PC-3 (cell line): Measurements from ENCODE around the gene PRXL2A. TPM values are rescaled to one million over a fixed set of nuclear protein-coding genes. Genes with fewer than 3 reads are reported as not detected.

Source experiments
- ATAC-seq: fragments of 200-7000 bp; cut with Tn5 transposase; 2 replicates; pipeline ENCODE4 v1.9.1; 2020; ENCODE audit warnings: mild to moderate bottlenecking, moderate library complexity
- BruUV-seq: library from RNA; stranded (reverse); fragments of 400-500 nt; replicated peaks from 2 replicates; lab custom pipeline; 2021; lab: Mats Ljungman, UMichigan
- CTCF ChIA-PET: fragments of 300-600 bp; sonication (Branson Sonifier 250); formaldehyde crosslinking; loops from one replicate; lab custom pipeline; 2022; ENCODE audit warnings: antibody characterized with exemption; lab: Charles Lee
- POLR2A ChIA-PET: fragments of 300-600 bp; sonication (Branson Sonifier 250); formaldehyde crosslinking; loops from one replicate; lab custom pipeline; 2022; ENCODE audit warnings: antibody characterized with exemption; ENCODE audit not compliant: unreplicated experiment; lab: Charles Lee
- DNase-seq: peaks from one replicate; pipeline ENCODE4 v3.0.0-alpha.2; 2015
- H2AFZ ChIP-seq: fragments of 300-600 bp; sonication (generic); 2 replicates; pipeline ENCODE4 v1.6.0; 2016; ENCODE audit warnings: antibody characterized with exemption, low read length
- H3F3A ChIP-seq: fragments of 300-600 bp; sonication (generic); one replicate; pipeline ENCODE4 v1.6.0; 2017; ENCODE audit warnings: antibody characterized with exemption, low read length, control low read depth, mild to moderate bottlenecking; ENCODE audit not compliant: unreplicated experiment
- H3K27ac ChIP-seq: fragments of 300-600 bp; sonication (generic); 2 replicates; pipeline ENCODE4 v1.5.1; 2016; ENCODE audit warnings: mild to moderate bottlenecking, low read length
- H3K27me3 ChIP-seq: fragments of 300-600 bp; sonication (generic); 2 replicates; pipeline ENCODE4 v1.6.1; 2016; ENCODE audit warnings: low read length, mixed read lengths
- H3K36me3 ChIP-seq: fragments of 300-600 bp; sonication (generic); 2 replicates; pipeline ENCODE4 v1.6.1; 2016; ENCODE audit warnings: low read depth, mixed run types, low read length, mixed read lengths
- H3K4me1 ChIP-seq: fragments of 300-600 bp; sonication (generic); 2 replicates; pipeline ENCODE4 v1.5.1; 2016; ENCODE audit warnings: low read length; ENCODE audit not compliant: insufficient read depth
- H3K4me2 ChIP-seq: fragments of 300-600 bp; sonication (generic); 2 replicates; pipeline ENCODE4 v1.6.0; 2016; ENCODE audit warnings: low read length
- H3K4me3 ChIP-seq: fragments of 300-600 bp; sonication (generic); 2 replicates; pipeline ENCODE4 v1.5.1; 2016; ENCODE audit warnings: mild to moderate bottlenecking, low read length, mixed read lengths
- H3K79me2 ChIP-seq: fragments of 300-600 bp; sonication (generic); 2 replicates; pipeline ENCODE4 v1.6.1; 2017; ENCODE audit warnings: low read length, mixed read lengths
- H3K9ac ChIP-seq: fragments of 300-600 bp; sonication (generic); 2 replicates; pipeline ENCODE4 v1.6.0; 2016; ENCODE audit warnings: mild to moderate bottlenecking, low read length
- H3K9me2 ChIP-seq: fragments of 300-600 bp; sonication (generic); replicated peaks from 2 replicates; pipeline ENCODE4 v1.6.1; 2016; ENCODE audit warnings: mixed run types, low read length, mixed read lengths
- H3K9me3 ChIP-seq: fragments of 300-600 bp; sonication (generic); 2 replicates; pipeline ENCODE4 v1.6.1; 2016; ENCODE audit warnings: low read length, mixed read lengths
- H4K20me1 ChIP-seq: fragments of 300-600 bp; sonication (generic); 2 replicates; pipeline ENCODE4 v1.6.1; 2016; ENCODE audit warnings: low read length, mixed read lengths
- CTCF ChIP-seq: fragments of 300-600 bp; sonication (generic); conservative IDR thresholded peaks from 2 replicates; pipeline ENCODE4 v1.5.1; 2017; ENCODE audit warnings: antibody characterized with exemption, low read depth, mild to moderate bottlenecking, low read length
- EZH2 ChIP-seq: fragments of 300-600 bp; sonication (generic); IDR thresholded peaks from one replicate; pipeline ENCODE4 v1.6.1; 2017; ENCODE audit warnings: antibody characterized with exemption, mild to moderate bottlenecking, low read length; ENCODE audit not compliant: unreplicated experiment
- EZH2phosphoT487 ChIP-seq: fragments of 300-600 bp; sonication (generic); IDR thresholded peaks from 2 replicates; pipeline ENCODE4 v1.6.1; 2018; ENCODE audit warnings: mild to moderate bottlenecking, antibody characterized with exemption, low read length, borderline replicate concordance
- intact Hi-C: fragments of 100-400 bp; cut with micrococcal nuclease; formaldehyde crosslinking; loops from 2 replicates; pipeline ENCODE4 v1.9.0; 2023
- total RNA-seq: library from RNA; depleted of rRNA; stranded (reverse); fragments of >200 nt; gene quantifications from 2 replicates; pipeline ENCODE4 v1.2.3, GENCODE V29; 2014

Gene PRXL2A
- total RNA-seq, 1 experiment from 2014 or later: not detected

GRCh38 chr10:80458638-80459037 lies 50.3 kb downstream of the PRXL2A start:
- no TSS peak for BruUV-seq
- Histone ChIP-seq H3K4me1 (no peaks in the 10 kb centered on the region), H3F3A (no peaks in the 10 kb centered on the region), H3K9ac (no peak overlapping the region), H3K27me3 (no peaks in the 10 kb centered on the region), H3K9me3 (no peaks in the 10 kb centered on the region), H4K20me1 (no peaks in the 10 kb centered on the region), H3K9me2 (no peaks in the 10 kb centered on the region), H3K4me2 (no peak overlapping the region), H3K27ac (no peak overlapping the region), H3K36me3 (no peaks in the 10 kb centered on the region), H2AFZ (no peak overlapping the region), H3K4me3 (no peak overlapping the region), H3K79me2 (no peaks in the 10 kb centered on the region)
- intact Hi-C loops: no loop called here
- POLR2A ChIA-PET: no interaction called here
- DNase-seq (no peak), ATAC-seq (no peak)
- TF ChIP-seq CTCF (no peak), EZH2phosphoT487 (no peak), EZH2 (no peak)
- CTCF ChIA-PET: no interaction called here

GRCh38 chr10:80459047-80459865 lies 50.9 kb downstream of the PRXL2A start:
- Histone ChIP-seq H3K36me3 (no peaks in the 10 kb centered on the region), H3K9ac (no peak overlapping the region), H3K79me2 (no peaks in the 10 kb centered on the region), H3K9me3 (no peaks in the 10 kb centered on the region), H3K4me2 (no peak overlapping the region), H3K9me2 (no peaks in the 10 kb centered on the region), H3K27me3 (no peaks in the 10 kb centered on the region), H3K4me3 (no peak overlapping the region), H4K20me1 (no peaks in the 10 kb centered on the region), H2AFZ (no peak overlapping the region), H3K27ac (no peak overlapping the region), H3K4me1 (no peaks in the 10 kb centered on the region), H3F3A (no peaks in the 10 kb centered on the region)
- intact Hi-C loops: no loop called here
- POLR2A ChIA-PET: no interaction called here
- no peak for ATAC-seq
- DNase-seq: no peak
- no TSS peak for BruUV-seq
- TF ChIP-seq EZH2 (no peak), CTCF (no peak), EZH2phosphoT487 (no peak)
- CTCF ChIA-PET: no interaction called here
